Measurements from ENCODE around the gene XKRX.

XKRX gene

GRCh38 chrX:100928660-100929613 is at the start of gene XKRX:
XKRX (minus strand) TSS chrX:100928917; CDS start chrX:100928304, 613 bp downstream.
- peak in 1 of 2 donors; percentile 3 for DNase-seq (ENCODE audit: low read depth in 1 of 2, low spot score in 1 of 2)

- no peak for DNase-seq (ENCODE audit: low read depth in 1 of 2, low spot score in 1 of 2)
These were observed 47.5 kb upstream of the XKRX start for GRCh38 chrX:100976211-100976610.

- no peak for DNase-seq (ENCODE audit: low read depth in 1 of 2, low spot score in 1 of 2)
These were observed 46.5 kb upstream of the XKRX start for GRCh38 chrX:100975212-100975611.

GRCh38 chrX:100973411-100973810 is 44.7 kb upstream of the XKRX start:
- no peak for DNase-seq (ENCODE audit: low read depth in 1 of 2, low spot score in 1 of 2)

- no peak for DNase-seq (ENCODE audit: low read depth in 1 of 2, low spot score in 1 of 2)
These were observed 41.2 kb upstream of the XKRX start for GRCh38 chrX:100969936-100970335.

- no peak for DNase-seq (ENCODE audit: low read depth in 1 of 2, low spot score in 1 of 2)
These were observed 40.7 kb upstream of the XKRX start, which contains the start of gene ARL13A for GRCh38 chrX:100969408-100969807. ARL13A (plus strand) TSS chrX:100969708; CDS start chrX:100973690, 3,982 bp downstream.

- no peak for DNase-seq (ENCODE audit: low read depth in 1 of 2, low spot score in 1 of 2)
These were observed 35.6 kb upstream of the XKRX start for GRCh38 chrX:100964362-100964761.

GRCh38 chrX:100962811-100963210 is 34.1 kb upstream of the XKRX start:
- DNase-seq (ENCODE audit: low read depth in 1 of 2, low spot score in 1 of 2): no peak

- DNase-seq (ENCODE audit: low read depth in 1 of 2, low spot score in 1 of 2): no peak
These were observed 19.8 kb upstream of the XKRX start for GRCh38 chrX:100948557-100948956.

- no peak for DNase-seq (ENCODE audit: low read depth in 1 of 2, low spot score in 1 of 2)
These were observed 17.7 kb upstream of the XKRX start for GRCh38 chrX:100946299-100946927.

GRCh38 chrX:100944601-100945000 is 15.9 kb upstream of the XKRX start:
- no peak for DNase-seq (ENCODE audit: low read depth in 1 of 2, low spot score in 1 of 2)

- DNase-seq (ENCODE audit: low read depth in 1 of 2, low spot score in 1 of 2): no peak
These were observed 10.6 kb upstream of the XKRX start for GRCh38 chrX:100939333-100939732.

GRCh38 chrX:100935767-100936166 is 7.0 kb upstream of the XKRX start:
- DNase-seq (ENCODE audit: low read depth in 1 of 2, low spot score in 1 of 2): no peak

- no peak for DNase-seq (ENCODE audit: low read depth in 1 of 2, low spot score in 1 of 2)
These were observed 3.2 kb upstream of the XKRX start for GRCh38 chrX:100931925-100932285.

- DNase-seq (ENCODE audit: low read depth in 1 of 2, low spot score in 1 of 2): no peak
These were observed 2.7 kb upstream of the XKRX start for GRCh38 chrX:100931218-100931924.

- no peak for DNase-seq (ENCODE audit: low read depth in 1 of 2, low spot score in 1 of 2)
These were observed 2.3 kb downstream of the XKRX start for GRCh38 chrX:100926453-100926852.

- DNase-seq (ENCODE audit: low read depth in 1 of 2, low spot score in 1 of 2): no peak
These were observed 4.3 kb downstream of the XKRX start for GRCh38 chrX:100924375-100924774.

GRCh38 chrX:100915562-100915961 is 13.2 kb downstream of the XKRX start:
- DNase-seq (ENCODE audit: low read depth in 1 of 2, low spot score in 1 of 2): no peak

GRCh38 chrX:100913111-100913510 is 15.6 kb downstream of the XKRX start:
- DNase-seq (ENCODE audit: low read depth in 1 of 2, low spot score in 1 of 2): no peak

- no peak for DNase-seq (ENCODE audit: low read depth in 1 of 2, low spot score in 1 of 2)
These were observed 17.0 kb downstream of the XKRX start for GRCh38 chrX:100911731-100912130.

- DNase-seq (ENCODE audit: low read depth in 1 of 2, low spot score in 1 of 2): no peak
These were observed 23.1 kb downstream of the XKRX start for GRCh38 chrX:100905620-100906019.

GRCh38 chrX:100904433-100904832 is 24.3 kb downstream of the XKRX start:
- no peak for DNase-seq (ENCODE audit: low read depth in 1 of 2, low spot score in 1 of 2)

All from stimulated activated CD4-positive, alpha-beta T cell treated with anti-CD3 and anti-CD28 coated beads, Interleukin-15, amount 100 ng/mL, for 1 hour (primary cell).